Tibial artery (tissue), 4 donors: ENCODE data around the gene MTMR3.

Experiments
- DNase-seq, 2 donors: peaks; one replicate each; pipeline ENCODE4 v3.0.0-alpha.2; 2019
- H3K27ac ChIP-seq, 2 donors: fragments of 200-600 bp; sonication (generic) in 1 of 2; 1 replicate in 1 of 2; 2 replicates in 1 of 2; pipeline ENCODE4 v1.5.1; 2018 to 2019; ENCODE audit warnings: mild to moderate bottlenecking in 1 of 2
- H3K27me3 ChIP-seq, 2 donors: fragments of 200-600 bp; sonication (generic) in 1 of 2; one replicate each; pipeline versions ENCODE4 v1.5.1 to v1.6.0; 2016 to 2019
- H3K36me3 ChIP-seq, 3 donors: fragments of 200-600 bp; sonication (generic) in 2 of 3; one replicate each; pipeline ENCODE4 v1.5.1; 2016 to 2019; ENCODE audit warnings: mild to moderate bottlenecking in 2 of 3
- H3K4me1 ChIP-seq, 4 donors: fragments of 200-600 bp; sonication (generic) in 2 of 4; 1 replicate in 3 of 4; 2 replicates in 1 of 4; pipeline ENCODE4 v1.5.1; 2016 to 2019
- H3K4me3 ChIP-seq, 2 donors: fragments of 200-600 bp; sonication (generic) in 1 of 2; 1 replicate in 1 of 2; 2 replicates in 1 of 2; pipeline ENCODE4 v1.5.1; 2018 to 2019; ENCODE audit warnings: mild to moderate bottlenecking in 2 of 2
- H3K9me3 ChIP-seq, 3 donors: fragments of 200-600 bp; sonication (generic) in 1 of 3; one replicate each; pipeline ENCODE4 v1.5.1; 2016 to 2019
- intact Hi-C: fragments of 100-400 bp; cut with DNase I; formaldehyde crosslinking; loops from one replicate; pipeline ENCODE4 v1.15.0; 2023; ENCODE audit warnings: low total_unique reads
- TF ChIP-seq, protein P1 (sequence below), 2 experiments: fragments of 200-600 bp in 1 of 2; fragments of 450-650 bp in 1 of 2; IDR thresholded peaks; one replicate each; pipeline ENCODE4 v1.5.1; 2017 to 2019; ENCODE audit warnings: antibody characterized with exemption in 2 of 2, mild to moderate bottlenecking in 1 of 2, moderate library complexity in 1 of 2

The MTMR3 gene

GRCh38 chr22:30021338-30021737 lies 138.4 kb downstream of the MTMR3 start:
- Histone ChIP-seq H3K36me3 (peaks cover 99 to 100% (median 100%) of the 10 kb centered on the region in 3 donors), H3K4me3 (no peak overlapping the region), H3K4me1 (peaks cover 0 to 6% (median 0%) of the 10 kb centered on the region in 4 donors), H3K9me3 (no peaks in the 10 kb centered on the region), H3K27me3 (no peaks in the 10 kb centered on the region), H3K27ac (no peak overlapping the region)
- TF ChIP-seq, protein P1, sequence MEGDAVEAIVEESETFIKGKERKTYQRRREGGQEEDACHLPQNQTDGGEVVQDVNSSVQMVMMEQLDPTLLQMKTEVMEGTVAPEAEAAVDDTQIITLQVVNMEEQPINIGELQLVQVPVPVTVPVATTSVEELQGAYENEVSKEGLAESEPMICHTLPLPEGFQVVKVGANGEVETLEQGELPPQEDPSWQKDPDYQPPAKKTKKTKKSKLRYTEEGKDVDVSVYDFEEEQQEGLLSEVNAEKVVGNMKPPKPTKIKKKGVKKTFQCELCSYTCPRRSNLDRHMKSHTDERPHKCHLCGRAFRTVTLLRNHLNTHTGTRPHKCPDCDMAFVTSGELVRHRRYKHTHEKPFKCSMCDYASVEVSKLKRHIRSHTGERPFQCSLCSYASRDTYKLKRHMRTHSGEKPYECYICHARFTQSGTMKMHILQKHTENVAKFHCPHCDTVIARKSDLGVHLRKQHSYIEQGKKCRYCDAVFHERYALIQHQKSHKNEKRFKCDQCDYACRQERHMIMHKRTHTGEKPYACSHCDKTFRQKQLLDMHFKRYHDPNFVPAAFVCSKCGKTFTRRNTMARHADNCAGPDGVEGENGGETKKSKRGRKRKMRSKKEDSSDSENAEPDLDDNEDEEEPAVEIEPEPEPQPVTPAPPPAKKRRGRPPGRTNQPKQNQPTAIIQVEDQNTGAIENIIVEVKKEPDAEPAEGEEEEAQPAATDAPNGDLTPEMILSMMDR (IDR thresholded peaks at IDR 0.05): no peak
- intact Hi-C loops: no loop called here
- no peak for DNase-seq

DNA sequence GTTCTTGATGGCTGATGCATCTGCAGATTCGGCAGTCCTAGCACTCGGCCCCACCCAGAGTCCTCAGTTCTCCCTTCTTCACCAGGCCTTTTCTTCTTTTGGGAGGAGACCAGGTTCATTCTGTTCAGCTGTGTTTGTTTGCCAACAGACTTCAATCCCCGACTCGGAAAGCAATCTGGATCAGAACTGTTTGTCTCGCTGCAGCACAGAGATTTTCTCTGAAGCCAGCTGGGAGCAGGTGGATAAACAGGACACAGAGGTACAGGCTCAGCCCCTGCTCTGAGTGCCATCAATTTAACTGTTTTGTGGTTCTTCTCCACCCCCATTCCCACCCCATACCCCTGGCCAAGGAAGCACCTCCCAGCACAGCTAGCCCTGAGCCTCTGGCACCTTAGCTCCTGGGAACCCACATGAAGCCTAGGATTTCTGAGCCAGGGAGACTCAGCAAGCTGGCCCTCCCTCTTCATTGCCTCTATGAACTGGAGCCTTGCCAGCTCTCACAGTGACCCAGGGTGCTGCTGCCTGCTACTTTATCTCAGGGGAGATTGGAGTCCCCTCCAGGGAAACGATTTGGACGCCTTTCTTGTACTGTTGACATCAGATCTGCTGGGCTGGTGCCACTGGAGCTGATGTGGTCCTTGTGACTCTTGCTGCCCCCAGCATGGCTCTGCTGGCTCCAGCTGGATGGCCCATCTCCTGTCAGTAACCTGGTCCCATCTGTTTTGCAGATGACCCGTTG lies 139.1 kb downstream of the MTMR3 start:
- TF ChIP-seq, protein P1 (IDR thresholded peaks at IDR 0.05): no peak
- no peak overlapping the region for H3K27ac ChIP-seq
- no peak for DNase-seq
- intact Hi-C loops: no loop called here
- peaks cover 97 to 100% (median 100%) of the 10 kb centered on the region in 3 donors for H3K36me3 ChIP-seq
- H3K4me1 ChIP-seq: peaks cover 0 to 6% (median 0%) of the 10 kb centered on the region in 4 donors
- H3K27me3 ChIP-seq: no peaks in the 10 kb centered on the region
- H3K9me3 ChIP-seq: no peaks in the 10 kb centered on the region
- H3K4me3 ChIP-seq: no peak overlapping the region

DNA sequence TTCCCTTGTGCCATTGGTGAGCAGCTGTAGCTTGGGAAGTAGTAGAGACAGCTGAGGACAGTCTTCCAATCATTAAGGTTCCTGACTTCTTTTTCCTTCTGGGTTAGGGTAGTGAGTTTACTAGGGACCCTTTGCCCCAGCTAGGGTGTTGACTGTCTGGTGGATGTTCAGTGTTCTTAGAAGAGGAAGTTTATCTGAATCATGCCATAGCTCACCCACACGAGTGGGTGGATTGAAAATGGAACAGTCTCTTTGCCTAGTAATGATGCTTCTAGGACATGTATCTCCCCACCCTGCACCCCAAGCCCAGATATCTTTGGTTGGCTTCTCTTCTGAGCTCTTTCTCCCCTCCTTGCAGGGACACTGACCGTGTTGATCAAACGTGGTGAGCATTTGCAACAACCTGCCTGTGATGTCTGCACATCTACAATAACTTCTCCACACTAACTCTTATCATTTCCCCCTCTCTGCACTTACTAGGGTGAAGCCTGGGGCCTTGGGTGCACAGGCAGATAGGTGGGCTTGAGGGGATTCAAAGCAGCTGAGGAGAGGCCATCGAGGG lies 140.2 kb downstream of the MTMR3 start:
- intact Hi-C loops: no loop called here
- TF ChIP-seq, protein P1 (IDR thresholded peaks at IDR 0.05): no peak
- Histone ChIP-seq H3K9me3 (no peaks in the 10 kb centered on the region), H3K36me3 (peaks cover 89 to 100% (median 98%) of the 10 kb centered on the region in 3 donors), H3K4me3 (no peak overlapping the region), H3K4me1 (peaks cover 0 to 8% (median 0%) of the 10 kb centered on the region in 4 donors), H3K27me3 (no peaks in the 10 kb centered on the region), H3K27ac (no peak overlapping the region)
- DNase-seq: no peak

DNA sequence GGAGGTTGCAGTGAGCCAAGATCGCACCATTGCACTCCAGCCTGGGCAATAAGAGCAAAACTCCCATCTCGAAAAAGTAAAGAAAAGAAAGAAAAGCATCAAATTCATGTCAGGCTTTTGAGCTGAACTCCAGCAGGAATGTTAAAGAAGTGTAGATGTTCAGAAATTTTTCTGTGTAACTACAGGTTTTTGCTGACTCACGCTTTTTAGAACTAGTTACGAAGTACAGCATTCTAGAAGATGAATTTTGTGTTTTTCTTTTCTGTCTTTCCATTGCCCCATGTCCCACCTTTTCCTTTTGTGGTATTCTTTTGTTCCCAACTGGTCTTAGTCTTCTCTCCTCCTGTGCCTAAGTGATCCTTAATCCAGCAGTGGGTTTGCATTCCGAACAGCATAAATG lies 141.3 kb downstream of the MTMR3 start:
- H3K9me3 ChIP-seq: no peaks in the 10 kb centered on the region
- no peak for DNase-seq
- TF ChIP-seq, protein P1 (IDR thresholded peaks at IDR 0.05): no peak
- H3K27me3 ChIP-seq: no peaks in the 10 kb centered on the region
- H3K36me3 ChIP-seq: peaks cover 78 to 100% (median 92%) of the 10 kb centered on the region in 3 donors
- intact Hi-C loops: no loop called here
- H3K4me3 ChIP-seq: no peak overlapping the region
- H3K4me1 ChIP-seq: peaks cover 0 to 10% (median 0%) of the 10 kb centered on the region in 4 donors
- H3K27ac ChIP-seq: no peak overlapping the region

DNA sequence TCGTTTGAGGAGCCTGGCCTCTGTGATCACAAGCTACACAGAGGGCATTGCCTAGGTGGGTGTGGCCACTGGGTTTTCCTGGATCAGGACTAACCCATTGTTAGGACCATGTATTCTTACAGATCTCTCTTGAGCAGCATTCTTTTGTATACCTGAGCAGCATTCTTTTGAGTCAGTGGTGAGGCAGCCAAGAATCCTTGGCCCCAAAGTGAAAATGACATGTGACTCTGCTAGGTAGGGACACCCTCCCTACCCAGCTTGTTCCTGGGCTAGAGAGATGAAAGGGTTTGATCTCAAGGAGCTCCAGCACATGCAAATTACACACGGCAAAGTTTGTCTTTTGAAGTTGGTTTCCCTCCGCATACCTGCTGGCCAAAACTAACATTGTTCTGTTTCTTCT lies 142.2 kb downstream of the MTMR3 start:
- Histone ChIP-seq H3K27ac (no peak overlapping the region), H3K4me3 (no peak overlapping the region), H3K4me1 (peaks cover 0 to 10% (median 0%) of the 10 kb centered on the region in 4 donors), H3K27me3 (no peaks in the 10 kb centered on the region), H3K36me3 (peaks cover 68 to 94% (median 82%) of the 10 kb centered on the region in 3 donors), H3K9me3 (no peaks in the 10 kb centered on the region)
- TF ChIP-seq, protein P1 (IDR thresholded peaks at IDR 0.05): no peak
- DNase-seq: no peak
- intact Hi-C loops: no loop called here
